HFFc6 (cell line): ENCODE results near the gene ZDHHC19. TPM values are rescaled to one million over a fixed set of nuclear protein-coding genes. Genes with fewer than 3 reads are reported as not detected.

Experiments
- DNase-seq: peaks from one replicate; pipeline ENCODE4 v3.0.0-alpha.2; 2018
- H3K27ac Mint-ChIP-seq: 2 replicates; pipeline ENCODE4 v1.8.0; 2020; ENCODE audit warnings: mild to moderate bottlenecking, mixed read lengths
- H3K27me3 Mint-ChIP-seq: 2 replicates; pipeline ENCODE4 v1.8.0; 2021; ENCODE audit warnings: mild to moderate bottlenecking, moderate library complexity, mixed read lengths; ENCODE audit not compliant: insufficient read depth
- H3K36me3 Mint-ChIP-seq: 2 replicates; pipeline ENCODE4 v1.8.0; 2021; ENCODE audit warnings: low read depth, mixed read lengths
- H3K4me1 Mint-ChIP-seq: 2 replicates; pipeline ENCODE4 v1.8.0; 2020; ENCODE audit warnings: low read depth, mixed read lengths
- H3K4me3 Mint-ChIP-seq: 2 replicates; pipeline ENCODE4 v1.8.0; 2020; ENCODE audit warnings: mild to moderate bottlenecking, moderate library complexity, mixed read lengths
- H3K9me3 Mint-ChIP-seq: 2 replicates; pipeline ENCODE4 v1.8.0; 2020; ENCODE audit warnings: mild to moderate bottlenecking, mixed read lengths
- total RNA-seq, 6 experiments: library from RNA; stranded (reverse); fragmentation: NEBNext Ultra II Directional; extraction: Animal tissue kit (Norgen Biotek cat#: 25700); gene quantifications; 2 replicates in 1 of 6; 3 replicates in 5 of 6; pipeline ENCODE4 v1.2.3, GENCODE V29; 2021
- TF ChIP-seq, protein P1 (sequence below): fragments of 200-600 bp; sonication (generic); IDR thresholded peaks from 2 replicates; pipeline ENCODE4 v1.5.0; 2021; ENCODE audit warnings: antibody characterized with exemption, mild to moderate bottlenecking

ZDHHC19 gene
- total RNA-seq, 6 experiments from 2014 or later: not detected

DNA sequence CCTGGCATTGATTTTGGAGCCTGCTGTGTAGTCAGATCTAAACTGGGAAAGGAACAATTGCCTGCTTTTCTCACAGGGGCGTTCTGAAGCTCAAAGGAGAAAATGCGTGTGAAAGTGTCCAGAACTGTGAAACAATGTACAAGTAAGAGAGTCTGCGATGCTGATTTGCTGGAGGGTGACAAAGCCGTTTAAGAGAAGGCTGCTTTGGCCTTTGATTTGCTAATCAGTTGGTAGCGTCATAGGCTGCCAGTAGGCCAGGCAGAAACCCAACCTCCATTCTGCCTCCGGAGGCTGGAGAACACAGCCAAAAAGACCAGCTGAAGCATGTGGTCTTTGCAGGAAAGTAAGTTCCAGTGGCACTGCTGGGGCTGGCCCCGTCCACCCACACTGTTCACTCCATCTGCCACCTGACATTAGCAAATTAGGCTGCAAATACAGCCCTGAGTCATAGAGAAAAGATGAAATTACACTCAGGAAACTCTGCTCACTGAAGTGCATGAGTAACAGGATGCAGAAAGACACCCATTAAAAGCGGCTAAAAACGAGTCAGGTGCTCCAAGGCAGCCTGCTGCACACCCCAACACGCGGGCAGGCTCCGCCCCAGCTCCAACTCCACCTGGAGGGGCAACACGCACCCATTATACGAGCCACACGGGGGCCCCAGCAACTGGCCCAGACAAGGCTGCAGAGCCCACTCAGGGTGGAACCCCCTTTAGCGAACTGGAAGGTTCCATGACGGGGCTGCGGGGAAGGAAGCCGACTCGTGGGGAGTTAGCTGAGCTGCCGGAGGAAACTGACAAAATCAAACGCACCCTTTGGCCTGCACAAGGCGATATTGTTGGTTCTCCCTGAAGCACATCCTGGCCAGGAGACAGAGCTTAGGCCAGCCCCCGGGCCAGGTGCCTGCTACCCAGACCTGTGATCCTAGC is 31.6 kb downstream of the ZDHHC19 start:
- Mint-ChIP-seq H3K4me1 (peaks cover 9% of the 10 kb centered on the region), H3K36me3 (no peaks in the 10 kb centered on the region), H3K27me3 (peaks cover 26% of the 10 kb centered on the region), H3K27ac (no peak overlapping the region), H3K9me3 (no peaks in the 10 kb centered on the region), H3K4me3 (no peak overlapping the region)
- DNase-seq: no peak
- TF ChIP-seq, protein P1, sequence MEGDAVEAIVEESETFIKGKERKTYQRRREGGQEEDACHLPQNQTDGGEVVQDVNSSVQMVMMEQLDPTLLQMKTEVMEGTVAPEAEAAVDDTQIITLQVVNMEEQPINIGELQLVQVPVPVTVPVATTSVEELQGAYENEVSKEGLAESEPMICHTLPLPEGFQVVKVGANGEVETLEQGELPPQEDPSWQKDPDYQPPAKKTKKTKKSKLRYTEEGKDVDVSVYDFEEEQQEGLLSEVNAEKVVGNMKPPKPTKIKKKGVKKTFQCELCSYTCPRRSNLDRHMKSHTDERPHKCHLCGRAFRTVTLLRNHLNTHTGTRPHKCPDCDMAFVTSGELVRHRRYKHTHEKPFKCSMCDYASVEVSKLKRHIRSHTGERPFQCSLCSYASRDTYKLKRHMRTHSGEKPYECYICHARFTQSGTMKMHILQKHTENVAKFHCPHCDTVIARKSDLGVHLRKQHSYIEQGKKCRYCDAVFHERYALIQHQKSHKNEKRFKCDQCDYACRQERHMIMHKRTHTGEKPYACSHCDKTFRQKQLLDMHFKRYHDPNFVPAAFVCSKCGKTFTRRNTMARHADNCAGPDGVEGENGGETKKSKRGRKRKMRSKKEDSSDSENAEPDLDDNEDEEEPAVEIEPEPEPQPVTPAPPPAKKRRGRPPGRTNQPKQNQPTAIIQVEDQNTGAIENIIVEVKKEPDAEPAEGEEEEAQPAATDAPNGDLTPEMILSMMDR: no peak

DNA sequence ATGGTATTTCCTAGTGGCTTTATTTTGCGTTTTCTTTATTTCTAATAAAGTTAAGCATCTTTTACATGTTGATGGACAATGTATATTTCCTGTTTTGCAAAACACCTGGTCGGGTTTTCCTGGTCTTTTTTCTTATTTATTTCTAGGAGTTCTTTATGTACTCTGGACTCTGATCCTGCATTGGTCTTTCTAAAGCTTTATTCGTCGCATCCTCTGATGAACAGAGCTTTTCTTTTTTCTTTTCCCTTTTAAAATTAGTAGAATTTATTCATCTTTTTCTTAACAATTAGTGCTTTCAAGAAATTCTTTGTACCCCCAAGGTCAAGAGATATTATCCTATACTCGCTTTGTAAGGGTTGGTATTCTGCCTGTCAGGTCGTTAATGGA is 32.2 kb downstream of the ZDHHC19 start:
- Mint-ChIP-seq H3K9me3 (no peaks in the 10 kb centered on the region), H3K4me3 (no peak overlapping the region), H3K27me3 (peaks cover 26% of the 10 kb centered on the region), H3K27ac (no peak overlapping the region), H3K36me3 (no peaks in the 10 kb centered on the region), H3K4me1 (peaks cover 9% of the 10 kb centered on the region)
- DNase-seq: no peak
- TF ChIP-seq, protein P1: no peak

DNA sequence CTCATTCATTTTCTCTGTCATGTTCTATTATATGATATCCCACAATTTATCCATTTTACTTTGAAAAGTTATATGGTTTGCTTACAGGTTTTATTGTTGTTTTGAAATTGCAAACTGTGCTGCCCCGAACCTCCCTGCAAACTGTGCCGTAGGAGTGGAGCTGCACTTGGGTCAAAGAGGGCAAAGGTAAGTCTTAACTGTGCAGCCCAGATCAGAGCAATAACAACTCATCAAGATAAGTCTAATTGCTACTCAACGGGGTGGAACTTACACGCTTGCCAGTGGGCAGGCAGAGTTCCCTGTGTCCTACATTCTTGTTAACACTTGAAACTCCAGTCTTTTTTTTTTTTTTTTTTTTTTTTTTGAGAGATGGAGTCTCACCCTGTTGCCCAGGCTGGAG is 33.2 kb downstream of the ZDHHC19 start:
- Mint-ChIP-seq H3K4me1 (peaks cover 9% of the 10 kb centered on the region), H3K36me3 (no peaks in the 10 kb centered on the region), H3K27me3 (peaks cover 23% of the 10 kb centered on the region), H3K4me3 (no peak overlapping the region), H3K9me3 (no peaks in the 10 kb centered on the region), H3K27ac (no peak overlapping the region)
- TF ChIP-seq, protein P1: no peak
- DNase-seq: no peak

DNA sequence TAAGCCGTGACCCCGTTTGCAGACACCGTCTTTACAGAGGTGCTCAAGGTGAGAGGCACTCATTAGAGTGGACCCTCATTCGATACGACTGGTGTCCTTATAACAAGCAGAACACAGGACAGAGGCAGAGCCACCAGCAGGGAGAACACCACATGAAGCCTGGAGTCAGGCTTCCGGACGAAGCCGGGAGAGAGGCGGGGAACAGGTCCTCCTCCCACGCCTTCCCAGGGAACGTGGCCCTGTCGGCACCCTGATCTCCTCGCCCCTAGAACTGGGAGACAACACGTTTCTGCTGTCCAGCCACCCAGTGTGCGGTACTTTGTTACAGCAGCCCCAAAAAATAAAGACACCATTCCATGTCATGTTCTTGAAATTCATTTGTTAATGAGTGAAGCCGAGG is 33.6 kb downstream of the ZDHHC19 start:
- no peak overlapping the region for H3K27ac Mint-ChIP-seq
- TF ChIP-seq, protein P1: no peak
- H3K36me3 Mint-ChIP-seq: no peaks in the 10 kb centered on the region
- H3K4me1 Mint-ChIP-seq: peaks cover 9% of the 10 kb centered on the region
- H3K9me3 Mint-ChIP-seq: no peaks in the 10 kb centered on the region
- H3K4me3 Mint-ChIP-seq: no peak overlapping the region
- DNase-seq: no peak
- H3K27me3 Mint-ChIP-seq: peaks cover 19% of the 10 kb centered on the region

DNA sequence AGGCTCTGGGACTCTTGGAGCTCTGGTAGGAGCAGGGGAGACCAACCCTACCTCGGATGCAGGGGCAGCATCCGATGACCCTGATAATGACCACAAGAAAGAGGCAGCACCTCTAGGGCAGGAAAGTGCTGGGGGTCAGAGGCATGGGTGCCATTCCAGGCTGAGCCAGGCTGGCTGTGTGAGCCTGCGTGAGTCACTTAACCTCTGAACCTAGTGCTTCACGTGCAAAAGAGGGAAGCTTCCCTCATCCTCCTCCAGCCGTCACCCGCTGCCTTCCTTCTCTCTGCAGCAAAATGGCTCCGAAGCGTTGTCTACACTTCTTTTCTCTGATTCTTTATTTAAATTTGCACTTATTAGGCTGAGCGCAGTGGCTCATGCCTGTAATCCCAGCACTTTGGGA is 35.5 kb downstream of the ZDHHC19 start:
- peaks cover 9% of the 10 kb centered on the region for H3K4me1 Mint-ChIP-seq
- no peaks in the 10 kb centered on the region for H3K36me3 Mint-ChIP-seq
- TF ChIP-seq, protein P1: no peak
- H3K4me3 Mint-ChIP-seq: no peak overlapping the region
- DNase-seq: no peak
- peaks cover 18% of the 10 kb centered on the region for H3K27me3 Mint-ChIP-seq
- H3K27ac Mint-ChIP-seq: no peak overlapping the region
- no peaks in the 10 kb centered on the region for H3K9me3 Mint-ChIP-seq
